HEK293 (cell line): ENCODE results near the gene MTMR3.

ENCODE experiments used
- CTCF ChIA-PET: fragments of 350-600 bp; formaldehyde crosslinking; extraction: SDS; loops from one replicate; lab custom pipeline; 2021; ENCODE audit warnings: antibody characterized with exemption; lab: Yijun Ruan, JAX
- POLR2A ChIA-PET: fragments of 300-600 bp; formaldehyde crosslinking; extraction: SDS; loops from one replicate; lab custom pipeline; 2020; ENCODE audit warnings: antibody characterized with exemption, inconsistent platforms; lab: Yijun Ruan, JAX
- H3K27ac ChIP-seq: fragments of 200-500 bp; sonication (Bioruptor generic); 2 replicates; pipeline ENCODE4 v1.5.1; 2014; ENCODE audit warnings: low read depth, low read length, control low read depth, inconsistent platforms; ENCODE audit errors: extremely low read depth
- H3K36me3 ChIP-seq, 2 experiments: fragments of 200-500 bp in 1 of 2; sonication (Bioruptor generic) in 1 of 2; 1 replicate in 1 of 2; 2 replicates in 1 of 2; pipeline ENCODE4 v1.5.1; 2014 to 2017; ENCODE audit warnings: inconsistent platforms in 2 of 2, low read length in 2 of 2; ENCODE audit not compliant: control insufficient read depth in 2 of 2, insufficient read depth in 1 of 2
- H3K4me1 ChIP-seq: fragments of 200-500 bp; sonication (Bioruptor generic); 2 replicates; pipeline ENCODE4 v1.5.1; 2014; ENCODE audit warnings: mild to moderate bottlenecking, low read length, inconsistent platforms; ENCODE audit not compliant: control insufficient read depth, insufficient read depth
- H3K4me3 ChIP-seq: 2 replicates; pipeline ENCODE4 v1.5.1; 2011; ENCODE audit warnings: low read depth, mild to moderate bottlenecking, control low read depth, low read length, moderate library complexity
- H3K9me3 ChIP-seq: fragments of 200-500 bp; sonication (Bioruptor generic); 2 replicates; pipeline ENCODE4 v1.5.1; 2014; ENCODE audit warnings: low read depth, low read length, inconsistent platforms; ENCODE audit not compliant: control insufficient read depth, insufficient read depth
- BCL6B ChIP-seq: fragments of 450-650 bp; formaldehyde crosslinking; IDR thresholded peaks from 2 replicates; pipeline ENCODE4 v1.5.1; 2017; ENCODE audit warnings: missing biosample characterization, missing genetic modification characterization
- IKZF3 ChIP-seq: fragments of 450-650 bp; IDR thresholded peaks from 2 replicates; pipeline ENCODE4 v1.5.0; 2018; ENCODE audit warnings: missing biosample characterization, mild to moderate bottlenecking, missing genetic modification characterization, moderate library complexity
- KLF1 ChIP-seq: fragments of 450-650 bp; formaldehyde crosslinking; IDR thresholded peaks from 2 replicates; pipeline ENCODE4 v1.5.1; 2016; ENCODE audit warnings: missing biosample characterization, missing genetic modification characterization
- KLF7 ChIP-seq: fragments of 450-650 bp; formaldehyde crosslinking; IDR thresholded peaks from 2 replicates; pipeline ENCODE4 v1.5.1; 2016; ENCODE audit warnings: missing biosample characterization, missing genetic modification characterization, borderline replicate concordance
- PATZ1 ChIP-seq: fragments of 450-650 bp; formaldehyde crosslinking; IDR thresholded peaks from 2 replicates; pipeline ENCODE4 v1.5.1; 2016; ENCODE audit warnings: missing biosample characterization, missing genetic modification characterization
- SALL2 ChIP-seq: fragments of 450-650 bp; formaldehyde crosslinking; IDR thresholded peaks from 2 replicates; pipeline ENCODE4 v1.5.0; 2017; ENCODE audit warnings: missing biosample characterization, mild to moderate bottlenecking, missing genetic modification characterization, borderline replicate concordance
- SP2 ChIP-seq: fragments of 450-650 bp; formaldehyde crosslinking; IDR thresholded peaks from 2 replicates; pipeline ENCODE4 v1.5.1; 2016; ENCODE audit warnings: missing biosample characterization, missing genetic modification characterization
- TCF7L2 ChIP-seq: IDR thresholded peaks from 2 replicates; pipeline ENCODE4 v1.6.1; 2011; ENCODE audit warnings: low read depth, mild to moderate bottlenecking, inconsistent platforms, low read length, moderate library complexity, borderline replicate concordance
- YY2 ChIP-seq: fragments of 450-650 bp; formaldehyde crosslinking; IDR thresholded peaks from 2 replicates; pipeline ENCODE4 v1.5.1; 2016; ENCODE audit warnings: missing biosample characterization, missing genetic modification characterization
- ZFP37 ChIP-seq: fragments of 450-650 bp; formaldehyde crosslinking; IDR thresholded peaks from 2 replicates; pipeline ENCODE4 v1.5.1; 2016; ENCODE audit warnings: missing biosample characterization, missing genetic modification characterization
- ZFP41 ChIP-seq: fragments of 450-650 bp; formaldehyde crosslinking; IDR thresholded peaks from 2 replicates; pipeline ENCODE4 v1.5.1; 2016; ENCODE audit warnings: missing biosample characterization, missing genetic modification characterization, borderline replicate concordance
- ZNF121 ChIP-seq: fragments of 450-650 bp; formaldehyde crosslinking; IDR thresholded peaks from 2 replicates; pipeline ENCODE4 v1.5.1; 2016; ENCODE audit warnings: missing biosample characterization, missing genetic modification characterization
- ZNF148 ChIP-seq: fragments of 450-650 bp; formaldehyde crosslinking; IDR thresholded peaks from 2 replicates; pipeline ENCODE4 v1.5.0; 2017; ENCODE audit warnings: missing biosample characterization, missing genetic modification characterization, borderline replicate concordance
- ZNF174 ChIP-seq: fragments of 450-650 bp; formaldehyde crosslinking; IDR thresholded peaks from 2 replicates; pipeline ENCODE4 v1.5.0; 2017; ENCODE audit warnings: missing biosample characterization, mild to moderate bottlenecking, missing genetic modification characterization
- ZNF223 ChIP-seq: fragments of 450-650 bp; formaldehyde crosslinking; IDR thresholded peaks from 2 replicates; pipeline ENCODE4 v1.5.1; 2016; ENCODE audit warnings: missing biosample characterization, missing genetic modification characterization
- ZNF292 ChIP-seq: fragments of 450-650 bp; formaldehyde crosslinking; IDR thresholded peaks from 2 replicates; pipeline ENCODE4 v1.5.1; 2016; ENCODE audit warnings: low read depth, missing biosample characterization, missing genetic modification characterization, borderline replicate concordance
- ZNF391 ChIP-seq: fragments of 450-650 bp; formaldehyde crosslinking; IDR thresholded peaks from 2 replicates; pipeline ENCODE4 v1.5.1; 2016; ENCODE audit warnings: low read depth, missing biosample characterization, missing genetic modification characterization, borderline replicate concordance
- ZNF488 ChIP-seq: fragments of 450-650 bp; formaldehyde crosslinking; IDR thresholded peaks from 2 replicates; pipeline ENCODE4 v1.5.1; 2016; ENCODE audit warnings: missing biosample characterization, missing genetic modification characterization
- ZNF658 ChIP-seq: fragments of 450-650 bp; formaldehyde crosslinking; IDR thresholded peaks from 2 replicates; pipeline ENCODE4; 2016; ENCODE audit warnings: missing biosample characterization, missing genetic modification characterization
- ZNF776 ChIP-seq: fragments of 450-650 bp; formaldehyde crosslinking; IDR thresholded peaks from 2 replicates; pipeline ENCODE4 v1.5.0; 2017; ENCODE audit warnings: missing biosample characterization, missing genetic modification characterization, borderline replicate concordance
- ZNF785 ChIP-seq: fragments of 450-650 bp; formaldehyde crosslinking; IDR thresholded peaks from 2 replicates; pipeline ENCODE4 v1.5.1; 2016; ENCODE audit warnings: missing biosample characterization, missing genetic modification characterization
- ZNF792 ChIP-seq: fragments of 450-650 bp; formaldehyde crosslinking; IDR thresholded peaks from 2 replicates; pipeline ENCODE4 v1.5.1; 2016; ENCODE audit warnings: missing biosample characterization, missing genetic modification characterization
- ZNF837 ChIP-seq: fragments of 450-650 bp; formaldehyde crosslinking; IDR thresholded peaks from 2 replicates; pipeline ENCODE4 v1.5.1; 2016; ENCODE audit warnings: missing biosample characterization, missing genetic modification characterization
- ZSCAN18 ChIP-seq: fragments of 450-650 bp; formaldehyde crosslinking; IDR thresholded peaks from 2 replicates; pipeline ENCODE4 v1.5.1; 2016; ENCODE audit warnings: missing biosample characterization, missing genetic modification characterization
- ZSCAN23 ChIP-seq: fragments of 450-650 bp; formaldehyde crosslinking; IDR thresholded peaks from 2 replicates; pipeline ENCODE4 v1.5.1; 2016; ENCODE audit warnings: missing biosample characterization, missing genetic modification characterization
- ZSCAN5A ChIP-seq: fragments of 450-650 bp; formaldehyde crosslinking; IDR thresholded peaks from 2 replicates; pipeline ENCODE4 v1.5.1; 2016; ENCODE audit warnings: missing biosample characterization, missing genetic modification characterization

Gene MTMR3

GRCh38 chr22:30007361-30007760, 124.4 kb downstream of the MTMR3 start (continued):
- TF ChIP-seq ZNF174 (tag by site-specific recombination) (no peak), SP2 (tag by site-specific recombination) (no peak), KLF7 (no peak), ZFP41 (tag by site-specific recombination) (no peak), ZNF658 (no peak), SALL2 (tag by site-specific recombination) (no peak), BCL6B (no peak), ZSCAN5A (tag by site-specific recombination) (no peak), KLF1 (tag by site-specific recombination) (no peak), ZSCAN18 (tag by site-specific recombination) (no peak), ZNF223 (no peak), IKZF3 (tag by site-specific recombination) (no peak), ZNF792 (no peak)

GRCh38 chr22:30008401-30008800, 125.4 kb downstream of the MTMR3 start:
- H3K9me3 ChIP-seq: no peaks in the 10 kb centered on the region
- TF ChIP-seq ZNF391 (tag by site-specific recombination): no peak
- no peak for TF ChIP-seq YY2 (tag by site-specific recombination)
- TF ChIP-seq ZSCAN23 (tag by site-specific recombination): no peak
- TF ChIP-seq ZFP37 (tag by site-specific recombination): no peak
- TF ChIP-seq ZNF776 (tag by site-specific recombination): no peak
- TF ChIP-seq, all 188 proteins: peak for 0
- ChIA-PET POLR2A (interaction anchor here (0.7 kb wide), 1 partner anchor 227 kb away, joined by 3 read pairs; no protein-coding TSS in a partner anchor), CTCF (interaction anchor here (0.6 to 7.0 kb wide), 8 partner anchors 12 to 372 kb away, joined by 3 to 43 read pairs (median 4); no protein-coding TSS in a partner anchor)
- no peak overlapping the region for H3K4me3 ChIP-seq
- H3K27ac ChIP-seq: no peak overlapping the region
- peaks cover 30 to 77% of the 10 kb centered on the region in 2 experiments for H3K36me3 ChIP-seq
- H3K4me1 ChIP-seq: no peaks in the 10 kb centered on the region

GRCh38 chr22:30009478-30009877, 126.5 kb downstream of the MTMR3 start:
- Histone ChIP-seq H3K36me3 (peaks cover 34 to 80% of the 10 kb centered on the region in 2 experiments), H3K4me1 (no peaks in the 10 kb centered on the region), H3K9me3 (no peaks in the 10 kb centered on the region), H3K27ac (no peak overlapping the region), H3K4me3 (no peak overlapping the region)
- POLR2A ChIA-PET: no interaction called here
- CTCF ChIA-PET: no interaction called here
- no peak for TF ChIP-seq PATZ1 (tag by site-specific recombination)
- no peak for TF ChIP-seq ZNF121
- no peak for TF ChIP-seq ZFP41 (tag by site-specific recombination)
- TF ChIP-seq TCF7L2: no peak
- no peak for TF ChIP-seq ZNF837
- TF ChIP-seq ZNF292 (tag by site-specific recombination): no peak
- no peak for TF ChIP-seq ZNF785
- no peak for TF ChIP-seq ZNF488 (tag by site-specific recombination)
- TF ChIP-seq ZNF148 (tag by site-specific recombination): no peak
